GM19324 (cell line): Measurements from ENCODE around the gene MTF2.

Experiments
- ATAC-seq: cut with Tn5 transposase; IDR thresholded peaks from one replicate; pipeline ENCODE4 v1.9.1; 2021; ENCODE audit warnings: mild to moderate bottlenecking, moderate library complexity; ENCODE audit not compliant: unreplicated experiment, low FRiP score

The MTF2 gene

DNA sequence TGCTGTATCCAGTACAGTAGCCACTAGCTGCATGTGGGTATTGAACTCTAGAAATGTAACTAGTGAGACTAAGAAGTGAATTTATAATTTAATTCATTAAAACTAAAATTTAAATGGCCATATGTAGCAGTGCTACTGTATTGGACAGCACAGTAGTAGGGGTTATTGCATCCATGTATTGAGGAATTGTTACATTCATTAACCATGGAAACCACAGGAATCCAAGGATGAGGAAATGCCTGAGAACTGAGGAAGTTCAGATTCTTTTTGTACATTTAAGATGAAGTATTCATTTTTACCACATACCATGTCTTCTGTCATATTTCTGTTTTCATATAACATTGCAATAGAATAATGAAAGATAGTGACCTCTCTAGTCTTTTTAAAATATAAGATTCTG, 2.6 kb downstream of the MTF2 start:
- no peak for ATAC-seq

- ATAC-seq, result no peak
Measured at GRCh38 chr1:93082313-93082712, 3.2 kb downstream of the MTF2 start.

DNA sequence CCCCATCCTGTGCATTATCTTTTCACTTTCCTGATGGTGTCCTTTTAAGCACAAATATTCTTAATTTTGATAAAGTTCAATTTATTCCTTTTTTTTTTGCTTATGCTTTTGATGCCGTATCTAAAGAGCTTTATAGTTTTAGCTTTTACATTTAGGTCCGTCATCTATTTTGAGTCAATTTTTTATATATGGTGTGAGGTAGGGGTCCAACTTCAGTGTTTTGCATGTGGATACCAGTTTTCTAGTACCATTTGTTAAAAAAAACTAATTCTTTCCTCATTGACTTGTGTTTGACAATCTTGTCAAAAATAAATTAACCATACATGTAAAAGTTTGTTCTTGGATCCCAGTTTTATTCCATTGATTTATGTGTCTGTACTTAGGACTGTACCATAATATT, 4.9 kb downstream of the MTF2 start:
- no peak for ATAC-seq

- ATAC-seq, result no peak
Measured at GRCh38 chr1:93087532-93087931, 8.4 kb downstream of the MTF2 start.

DNA sequence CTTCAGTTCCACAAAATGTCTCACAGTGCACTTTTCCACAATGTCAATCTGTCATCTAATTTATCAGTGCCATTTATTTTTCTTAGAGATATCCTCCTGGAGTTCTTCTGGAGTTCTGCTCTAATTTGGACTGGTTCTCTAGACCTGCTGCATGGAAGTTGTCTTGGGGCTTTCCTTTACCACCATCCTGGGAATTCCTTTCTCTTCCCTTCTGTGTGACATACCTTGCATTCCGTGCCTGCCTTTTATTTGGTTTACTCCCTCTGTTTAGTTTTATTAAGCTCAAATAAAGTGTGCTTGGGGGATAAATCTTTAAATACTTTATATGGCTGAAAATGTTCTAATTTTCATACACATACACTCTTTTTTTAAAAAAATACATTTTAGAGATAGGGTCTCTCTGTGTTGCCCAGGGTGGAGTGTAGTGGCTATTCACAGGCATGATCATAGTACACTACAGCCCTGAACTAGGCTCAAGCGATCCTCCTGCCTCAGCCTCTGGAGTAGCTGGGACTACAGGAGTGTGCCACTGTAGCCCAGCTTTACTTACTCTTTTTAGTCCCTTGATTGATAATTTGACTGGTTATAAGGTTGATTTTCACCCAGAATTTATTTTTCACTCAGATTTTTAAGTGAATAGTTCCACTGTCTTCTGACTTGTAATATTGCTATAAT, 14.4 kb downstream of the MTF2 start:
- ATAC-seq, result no peak

DNA sequence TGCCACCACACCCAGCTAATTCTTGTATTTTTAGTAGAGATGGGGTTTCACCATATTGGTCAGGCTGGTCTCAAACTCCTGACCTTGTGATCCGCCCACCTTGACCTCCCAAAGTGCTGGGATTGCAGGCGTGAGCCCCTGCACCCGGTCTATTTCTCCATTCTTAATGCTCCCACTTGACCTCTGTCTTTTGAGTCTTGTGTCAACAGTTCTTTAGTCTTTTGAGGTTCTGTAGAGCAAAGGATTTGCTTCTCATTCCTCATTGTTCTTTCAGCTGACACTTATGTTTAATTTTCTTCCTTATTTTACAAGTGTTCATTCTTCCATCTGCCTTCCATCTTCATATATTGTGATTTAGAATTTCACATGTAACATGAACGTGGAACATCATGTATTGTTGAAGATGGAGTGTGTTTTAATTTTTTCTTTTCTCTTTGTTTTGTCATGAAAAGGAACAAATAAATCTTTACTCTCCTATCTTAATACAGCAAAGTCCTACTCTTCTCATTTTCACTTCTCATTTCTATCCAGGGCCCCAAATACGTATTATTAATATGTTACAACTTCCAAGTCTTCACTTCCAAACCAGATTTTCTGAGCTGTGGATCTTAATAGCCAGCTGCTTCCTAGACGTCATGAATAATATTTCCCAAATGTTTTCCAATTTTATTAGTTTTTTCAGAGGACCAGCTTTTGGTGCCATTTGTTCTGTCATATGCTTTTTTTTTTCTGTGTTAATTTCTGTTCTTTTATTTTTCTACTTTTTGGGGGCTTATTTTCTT, 16.9 kb downstream of the MTF2 start:
- ATAC-seq, result no peak

DNA sequence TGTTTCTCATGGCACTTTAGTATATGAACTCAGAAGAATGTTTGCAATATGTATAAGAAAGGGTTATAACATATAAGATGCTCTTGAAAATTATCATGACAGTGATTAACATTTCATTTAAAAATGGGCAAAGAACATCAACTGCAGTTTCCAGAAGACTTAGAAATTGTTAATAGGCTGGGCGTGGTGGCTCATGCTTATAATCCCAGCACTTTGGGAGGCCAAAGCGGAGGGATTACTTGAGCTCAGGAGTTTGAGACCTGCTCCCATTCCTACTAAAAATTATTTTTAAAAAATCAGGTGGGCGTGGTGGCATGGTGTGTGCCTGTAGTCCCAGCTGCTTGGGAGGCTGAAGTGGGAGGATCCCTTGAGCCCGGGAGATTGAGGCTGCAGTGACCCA, 23.1 kb downstream of the MTF2 start:
- ATAC-seq, result no peak

DNA sequence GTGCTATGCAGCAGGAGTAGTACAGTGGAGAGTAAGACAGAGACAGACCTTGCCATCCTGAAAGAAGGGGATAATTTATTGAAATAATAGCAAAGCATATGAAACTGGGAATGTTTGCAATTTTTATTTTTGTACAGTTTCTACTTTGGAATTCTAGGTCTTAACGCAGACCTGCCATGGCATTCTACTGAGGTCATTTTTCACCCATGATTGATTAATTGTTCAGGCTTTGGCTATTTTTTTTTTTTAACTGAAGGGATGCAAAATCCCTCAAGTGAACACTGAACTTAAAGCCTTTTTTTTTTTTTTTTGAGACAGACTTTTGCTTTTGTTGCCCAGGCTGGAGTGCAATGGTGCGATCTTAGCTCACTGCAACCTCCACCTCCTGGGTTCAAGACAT, 27.1 kb downstream of the MTF2 start:
- ATAC-seq, result no peak

DNA sequence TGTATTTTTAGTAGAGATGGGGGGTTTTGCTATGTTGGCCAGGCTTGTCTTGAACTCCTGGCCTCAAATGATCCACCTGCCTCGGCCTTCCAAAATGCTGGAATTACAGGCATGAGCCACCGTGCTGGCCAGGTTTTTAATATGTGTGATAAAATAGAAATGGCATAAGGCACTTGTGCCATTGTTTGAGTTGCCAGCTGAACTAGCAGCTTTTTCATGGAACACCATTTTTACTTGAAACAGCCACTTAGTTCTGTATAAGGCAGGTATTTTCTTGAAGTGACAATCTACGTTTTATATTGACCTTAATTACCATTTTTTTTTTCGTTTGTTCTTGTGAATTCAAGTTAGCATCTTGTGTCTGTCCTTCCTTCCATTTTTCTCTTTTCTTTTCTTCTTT, 28.3 kb downstream of the MTF2 start:
- ATAC-seq, result no peak

GRCh38 chr1:93108335-93108734, 29.3 kb downstream of the MTF2 start:
- no peak for ATAC-seq

DNA sequence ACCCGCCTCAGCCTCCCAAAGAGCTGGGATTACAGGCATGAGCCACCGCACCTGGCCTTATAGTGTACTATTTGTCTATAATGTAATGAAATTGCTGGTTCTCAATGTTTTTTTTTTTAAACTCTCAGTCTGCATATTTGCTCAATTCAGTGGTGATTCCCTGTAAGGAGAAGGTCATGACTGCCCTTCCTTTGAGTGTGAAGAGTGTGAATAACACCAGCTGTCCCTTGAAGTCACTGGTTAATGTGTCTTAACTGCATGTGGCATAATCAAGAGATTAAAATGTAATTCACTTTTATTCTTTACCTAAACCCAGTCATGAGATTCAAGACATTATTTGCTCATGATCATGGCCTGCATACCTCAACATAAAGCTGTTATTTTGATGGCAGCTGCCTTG, 30.5 kb downstream of the MTF2 start:
- no peak for ATAC-seq

DNA sequence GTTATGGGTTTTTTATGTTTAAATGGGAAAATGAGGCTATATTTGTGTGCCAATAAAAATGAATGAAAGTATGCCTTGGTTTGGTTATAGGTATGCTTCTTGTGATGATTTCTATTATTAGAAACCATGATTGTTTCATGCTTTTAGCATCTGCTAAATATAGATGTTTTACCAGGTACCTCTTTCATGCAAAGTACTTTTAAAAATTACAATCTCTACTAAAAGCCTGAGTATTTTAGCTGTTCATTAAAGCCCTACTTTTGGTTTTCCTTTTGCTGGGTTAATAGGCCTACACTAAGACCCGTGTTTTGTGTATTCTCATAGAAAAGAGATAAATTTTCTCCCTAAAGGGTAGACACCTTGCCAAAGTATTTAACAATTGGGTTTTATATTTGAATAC, 32.0 kb downstream of the MTF2 start:
- no peak for ATAC-seq

- no peak for ATAC-seq
Measured at GRCh38 chr1:93111561-93111960, 32.5 kb downstream of the MTF2 start.

DNA sequence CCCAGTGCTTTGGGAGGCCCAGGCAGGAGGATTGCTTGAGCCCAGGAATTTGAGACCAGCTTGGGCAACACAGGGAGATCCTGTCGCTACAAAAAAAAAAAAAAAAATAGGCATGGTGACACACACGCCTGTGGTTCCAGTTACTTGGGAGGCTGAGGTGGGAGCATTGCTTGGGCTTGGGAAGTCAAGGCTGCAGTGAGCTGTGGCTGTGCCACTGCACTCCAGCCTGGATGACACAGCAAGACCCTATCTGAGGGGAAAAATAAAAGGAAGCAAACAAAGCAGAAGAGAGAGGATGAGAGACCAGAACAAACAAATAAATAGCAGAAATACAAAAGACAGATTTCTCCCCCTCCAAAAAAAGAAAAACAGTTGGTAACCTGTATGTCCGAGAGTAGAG, 34.0 kb downstream of the MTF2 start:
- ATAC-seq, result no peak

GRCh38 chr1:93114391-93114790, 35.3 kb downstream of the MTF2 start:
- ATAC-seq, result no peak

DNA sequence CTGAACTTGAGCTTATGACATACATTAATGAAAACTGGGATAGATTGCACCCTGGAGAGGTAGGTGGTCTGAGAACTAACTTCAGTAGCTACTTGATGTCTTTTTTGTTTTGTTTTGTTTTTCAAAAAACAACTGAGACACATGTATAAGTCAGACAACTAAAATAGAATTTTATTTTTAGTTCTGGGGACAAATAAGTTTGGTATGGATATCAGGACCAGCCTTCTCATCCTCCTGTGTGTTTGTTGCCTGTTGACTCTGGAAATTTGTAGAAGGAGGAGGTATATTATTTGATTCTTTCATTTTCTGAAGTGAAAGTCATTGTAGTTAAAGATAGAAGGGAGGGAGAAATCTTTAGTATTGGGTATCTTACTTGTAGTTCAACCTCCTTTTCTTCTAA, 41.5 kb downstream of the MTF2 start:
- no peak for ATAC-seq

GRCh38 chr1:93123201-93123783, 44.2 kb downstream of the MTF2 start:
- ATAC-seq, result no peak

- ATAC-seq, result no peak
Measured at GRCh38 chr1:93124556-93125355, 45.7 kb downstream of the MTF2 start.

- no peak for ATAC-seq
Measured at GRCh38 chr1:93129507-93130099, 50.5 kb downstream of the MTF2 start.

DNA sequence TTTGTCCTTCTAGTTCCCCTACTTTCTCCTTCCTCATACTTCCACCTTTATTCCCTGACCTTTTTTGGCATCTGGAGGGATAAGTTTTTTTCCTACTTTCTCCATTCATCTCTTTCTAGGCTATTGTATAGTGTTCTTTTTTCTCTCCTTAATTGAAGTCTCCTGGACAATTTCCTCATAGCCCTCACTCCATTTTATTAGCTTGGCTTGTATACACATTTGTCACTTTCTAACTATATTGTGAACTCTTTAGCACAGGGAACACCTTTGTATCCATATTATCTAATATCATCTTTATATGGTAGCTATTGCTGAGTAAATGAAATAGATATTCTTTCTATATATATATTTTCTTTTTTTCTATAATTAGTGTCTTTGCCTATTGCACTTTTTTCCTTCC, 53.6 kb downstream of the MTF2 start:
- ATAC-seq, result no peak

- no peak for ATAC-seq
Measured at GRCh38 chr1:93136445-93136844, 57.4 kb downstream of the MTF2 start.
